Prostate gland (tissue), 2 donors: ENCODE data around the gene ZNF367. TPM values are rescaled to one million over a fixed set of nuclear protein-coding genes. Genes with fewer than 3 reads are reported as not detected.

Experiments used
- DNase-seq: peaks from one replicate; pipeline ENCODE4 v3.0.0-alpha.2; 2019; ENCODE audit warnings: low spot score
- H3K27ac ChIP-seq, 2 donors: fragments of 200-600 bp; sonication (generic); 2 replicates each; pipeline ENCODE4 v1.5.1; 2017 to 2019
- H3K27me3 ChIP-seq: fragments of 200-600 bp; sonication (generic); replicated peaks from 2 replicates; pipeline ENCODE4 v1.5.1; 2019; ENCODE audit not compliant: insufficient read depth
- H3K36me3 ChIP-seq, 2 donors: fragments of 200-600 bp; sonication (generic); 1 replicate in 1 of 2; 2 replicates in 1 of 2; pipeline versions ENCODE4 v1.5.1 to v1.8.1; 2017 to 2019
- H3K4me1 ChIP-seq: fragments of 200-600 bp; sonication (generic); replicated peaks from 2 replicates; pipeline ENCODE4 v1.5.1; 2019
- H3K4me3 ChIP-seq, 2 donors: fragments of 200-600 bp; sonication (generic); 2 replicates each; pipeline ENCODE4 v1.5.1; 2017 to 2019
- H3K9me3 ChIP-seq: fragments of 200-600 bp; sonication (generic); 2 replicates; pipeline ENCODE4 v1.5.1; 2017
- CTCF ChIP-seq, 4 experiments: fragments of 200-600 bp in 2 of 4; fragments of 450-650 bp in 2 of 4; sonication (generic) in 2 of 4; IDR thresholded peaks; 1 replicate in 3 of 4; 2 replicates in 1 of 4; pipeline ENCODE4 v1.5.1; 2016 to 2019; ENCODE audit warnings: antibody characterized with exemption in 4 of 4, mild to moderate bottlenecking in 2 of 4, moderate library complexity in 2 of 4
- POLR2A ChIP-seq: fragments of 450-650 bp; IDR thresholded peaks from one replicate; pipeline ENCODE4 v1.6.1; 2016; ENCODE audit warnings: antibody characterized with exemption, mild to moderate bottlenecking
- POLR2AphosphoS5 ChIP-seq: sonication (generic); formaldehyde crosslinking; IDR thresholded peaks from one replicate; pipeline ENCODE4 v1.6.1; 2017; ENCODE audit warnings: antibody characterized with exemption
- WGBS: methylation state at CpG from one replicate; pipeline ENCODE4 v1.1.5; 2018; 5-methylcytosine and 5-hydroxymethylcytosine counted together
- intact Hi-C: fragments of 100-400 bp; cut with DNase I; formaldehyde crosslinking; loops from one replicate; pipeline ENCODE4 v1.14.2; 2022
- total RNA-seq, 2 donors: library from RNA; depleted of rRNA; stranded (reverse); fragments of >200 nt; gene quantifications; one replicate each; pipeline ENCODE4 v1.1.0, GENCODE V29; 2016

Gene ZNF367
- total RNA-seq, 2 donors from 2014 or later = 2.9 to 5.5 TPM

DNA sequence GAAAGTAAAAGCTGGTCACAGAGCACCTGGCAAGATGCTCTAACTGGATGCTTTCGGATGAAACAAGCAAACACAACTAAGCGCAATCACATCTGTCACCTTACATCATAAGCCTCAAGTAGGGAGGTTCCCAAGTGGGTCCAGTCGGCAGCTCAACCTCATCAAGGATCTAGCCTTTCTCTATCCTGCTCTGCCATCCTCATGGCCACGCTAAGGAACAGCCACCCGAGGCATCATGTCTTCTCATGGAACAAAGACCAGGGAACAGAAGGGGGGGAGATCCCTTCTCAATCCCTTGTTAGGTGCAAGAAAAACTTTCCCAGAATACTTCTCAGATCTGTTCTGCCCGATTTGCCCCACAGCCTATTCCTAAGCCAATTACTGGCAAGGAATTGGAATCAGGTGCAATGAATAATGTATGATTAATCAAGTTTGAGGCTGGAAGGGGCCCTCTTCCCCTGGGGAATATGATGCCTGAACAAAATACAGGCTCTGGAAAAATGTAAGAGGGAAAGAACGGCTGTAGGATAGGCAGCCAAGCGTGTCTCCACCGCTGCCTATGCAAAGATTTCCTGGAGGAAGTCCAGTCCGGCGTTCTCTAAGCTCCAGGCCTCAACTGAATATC, 30.5 kb upstream of the ZNF367 start:
- Histone ChIP-seq H3K9me3 (no peaks in the 10 kb centered on the region), H3K27ac (no peak overlapping the region), H3K4me1 (no peaks in the 10 kb centered on the region), H3K4me3 (no peak overlapping the region), H3K27me3 (no peaks in the 10 kb centered on the region), H3K36me3 (no peaks in the 10 kb centered on the region)
- intact Hi-C loops = loop anchor here (5.0 kb wide), 1 partner anchor 169 kb away; the partner anchor contains the start of gene CDC14B
- WGBS = 91% methylated on average over 11 of the region's 11 CpGs
- no peak for DNase-seq
- TF ChIP-seq POLR2AphosphoS5 (no peak), CTCF (IDR thresholded peaks at IDR 0.05) (no peak), POLR2A (no peak)

GRCh38 chr9:96447406-96447805, 29.2 kb upstream of the ZNF367 start:
- Histone ChIP-seq H3K27ac (no peak overlapping the region), H3K4me3 (no peak overlapping the region), H3K9me3 (no peaks in the 10 kb centered on the region), H3K4me1 (no peaks in the 10 kb centered on the region), H3K36me3 (no peaks in the 10 kb centered on the region), H3K27me3 (no peaks in the 10 kb centered on the region)
- no peak for DNase-seq
- 86% methylated on average over 3 of the region's 3 CpGs for WGBS
- TF ChIP-seq POLR2AphosphoS5 (no peak), POLR2A (no peak), CTCF (IDR thresholded peaks at IDR 0.05) (no peak)
- intact Hi-C loops = loop anchor here (5.0 kb wide), 1 partner anchor 170 kb away; the partner anchor contains the start of gene CDC14B

GRCh38 chr9:96442491-96442890, 24.3 kb upstream of the ZNF367 start:
- Histone ChIP-seq H3K27ac (no peak overlapping the region), H3K27me3 (no peaks in the 10 kb centered on the region), H3K9me3 (no peaks in the 10 kb centered on the region), H3K36me3 (no peaks in the 10 kb centered on the region), H3K4me3 (no peak overlapping the region), H3K4me1 (no peaks in the 10 kb centered on the region)
- TF ChIP-seq POLR2A = no peak
- TF ChIP-seq POLR2AphosphoS5 = no peak
- no peak for TF ChIP-seq CTCF (IDR thresholded peaks at IDR 0.05)
- intact Hi-C loops = no loop called here
- WGBS = 79% methylated on average over 3 of the region's 3 CpGs
- no peak for DNase-seq

DNA sequence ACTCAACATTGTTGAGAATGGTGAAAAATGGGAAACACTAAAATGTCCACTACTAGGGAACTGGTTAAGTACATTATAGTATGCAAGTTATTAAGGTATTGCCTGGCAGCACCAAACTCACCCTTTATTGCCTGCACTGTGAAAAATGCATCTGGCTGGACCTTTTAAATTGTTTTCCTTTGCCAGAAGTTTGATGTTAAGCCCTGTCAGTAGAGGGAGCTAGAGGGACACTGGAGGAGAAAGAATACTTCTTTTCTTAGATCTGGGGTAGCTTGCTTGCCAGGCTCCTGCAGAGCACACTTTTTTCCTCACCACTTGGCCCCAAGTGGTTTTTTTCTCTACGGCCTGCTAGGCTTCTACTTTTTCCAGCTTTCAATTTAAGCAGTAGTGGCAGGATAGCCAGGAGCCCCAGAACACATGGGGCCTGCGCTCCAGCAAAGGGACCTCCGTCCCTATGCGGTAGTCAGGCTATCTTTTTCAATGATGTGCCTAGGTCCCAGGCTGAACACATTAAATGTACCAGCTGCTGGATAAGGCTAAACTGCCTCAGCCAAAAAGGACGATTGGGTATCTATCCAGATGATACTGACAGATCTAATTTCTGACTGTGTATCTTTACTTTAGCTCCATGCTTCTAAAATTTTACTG, 23.8 kb upstream of the ZNF367 start:
- 91% methylated on average over 5 of the region's 5 CpGs for WGBS
- Histone ChIP-seq H3K9me3 (no peaks in the 10 kb centered on the region), H3K27ac (no peak overlapping the region), H3K4me1 (no peaks in the 10 kb centered on the region), H3K36me3 (no peaks in the 10 kb centered on the region), H3K4me3 (no peak overlapping the region), H3K27me3 (no peaks in the 10 kb centered on the region)
- intact Hi-C loops = no loop called here
- TF ChIP-seq POLR2A = no peak
- TF ChIP-seq CTCF (IDR thresholded peaks at IDR 0.05) = peak in 1 of 4 experiments; percentile 33
- no peak for TF ChIP-seq POLR2AphosphoS5
- DNase-seq = no peak

DNA sequence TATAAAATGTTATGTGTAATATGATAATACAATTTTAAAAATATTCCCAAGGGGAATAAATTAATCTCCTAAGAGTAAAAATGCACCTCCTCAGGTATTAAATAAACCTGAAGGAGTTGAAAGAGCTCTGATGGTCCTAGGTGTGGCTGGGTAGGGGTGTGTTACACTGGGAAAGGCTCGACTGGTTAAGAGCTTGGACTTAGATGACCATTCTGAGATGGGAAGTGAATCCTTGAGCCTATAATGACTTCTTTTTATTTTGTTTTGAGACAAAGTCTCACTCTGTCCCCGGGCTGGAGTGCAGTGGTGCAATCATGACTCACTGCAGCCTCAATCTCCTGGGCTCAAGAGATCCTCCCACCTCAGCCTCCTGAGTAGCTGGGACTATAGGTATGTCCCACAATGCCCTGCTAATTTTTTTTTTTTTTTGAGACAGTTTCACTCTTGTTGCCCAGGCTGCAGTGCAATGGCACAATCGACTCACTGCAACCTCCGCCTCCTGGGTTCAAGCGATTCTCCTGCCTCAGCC, 22.6 kb upstream of the ZNF367 start:
- WGBS = 93% methylated on average over 5 of the region's 5 CpGs
- no peaks in the 10 kb centered on the region for H3K36me3 ChIP-seq
- H3K27me3 ChIP-seq = no peaks in the 10 kb centered on the region
- intact Hi-C loops = no loop called here
- no peaks in the 10 kb centered on the region for H3K4me1 ChIP-seq
- H3K9me3 ChIP-seq = no peaks in the 10 kb centered on the region
- H3K27ac ChIP-seq = no peak overlapping the region
- no peak for TF ChIP-seq CTCF (IDR thresholded peaks at IDR 0.05)
- no peak for TF ChIP-seq POLR2A
- no peak for TF ChIP-seq POLR2AphosphoS5
- H3K4me3 ChIP-seq = no peak overlapping the region
- no peak for DNase-seq
